ENCODE data around the gene AMELX. TPM values are rescaled to one million over a fixed set of nuclear protein-coding genes. Genes with fewer than 3 reads are reported as not detected.

AMELX gene
- total RNA-seq, 1 experiment from 2014 or later, result not detected

Small RNAs within 50 kb of the gene (small RNA-seq; reads per million reads assigned to genes)
- gene MIR548AX, result not detected

Other genes with a start within 250 kb of the AMELX start
- gene HCCS, start 182.1 kb upstream of the AMELX start, total RNA-seq (2014; rRNA removed; shearing (Covaris generic); ENCODE audit: low replicate concordance), result 13.7 and 27.4 TPM in 2 replicates

All from Karpas-422 (cell line).